Astrocyte of the spinal cord (primary cell): Measurements from ENCODE around the gene MAEA.

Experiments
- DNase-seq: peaks from one replicate; pipeline ENCODE4 v3.0.0; 2011; ENCODE audit warnings: low read depth, low spot score
- H3K4me3 ChIP-seq: 2 replicates; pipeline ENCODE4 v1.5.1; 2011; ENCODE audit warnings: low read depth, mild to moderate bottlenecking, low read length, moderate library complexity
- in situ Hi-C: cut with HindIII; loops from 2 replicates; pipeline ENCODE4 v1.10.0; 2017; ENCODE audit warnings: low sequenced_read_pairs
- TF ChIP-seq, protein P1 (sequence below): IDR thresholded peaks from 2 replicates; pipeline ENCODE4 v1.5.1; 2012; ENCODE audit warnings: low read depth, mild to moderate bottlenecking, low read length, inconsistent platforms

MAEA gene

DNA sequence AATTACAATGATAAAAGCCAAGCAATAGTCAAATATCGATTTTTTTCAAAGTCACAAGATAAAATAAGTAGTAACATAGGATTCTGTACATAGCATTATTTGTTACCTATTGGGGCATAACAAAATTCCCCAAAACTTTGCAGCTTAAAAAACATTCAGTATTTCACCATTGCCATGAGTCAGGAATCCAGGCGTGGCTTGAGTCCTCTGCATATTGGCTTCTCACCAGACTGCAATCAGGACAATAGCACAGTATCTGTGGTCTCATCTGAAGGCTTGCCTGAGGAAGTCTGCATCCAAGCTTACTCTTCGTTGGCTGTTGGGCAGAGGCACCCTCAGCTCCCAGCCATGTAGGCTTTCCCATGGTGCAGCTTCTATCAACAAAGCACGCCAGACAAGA, 34.5 kb upstream of the MAEA start:
- in situ Hi-C loops: no loop called here
- no peak overlapping the region for H3K4me3 ChIP-seq
- DNase-seq: no peak
- TF ChIP-seq, protein P1, sequence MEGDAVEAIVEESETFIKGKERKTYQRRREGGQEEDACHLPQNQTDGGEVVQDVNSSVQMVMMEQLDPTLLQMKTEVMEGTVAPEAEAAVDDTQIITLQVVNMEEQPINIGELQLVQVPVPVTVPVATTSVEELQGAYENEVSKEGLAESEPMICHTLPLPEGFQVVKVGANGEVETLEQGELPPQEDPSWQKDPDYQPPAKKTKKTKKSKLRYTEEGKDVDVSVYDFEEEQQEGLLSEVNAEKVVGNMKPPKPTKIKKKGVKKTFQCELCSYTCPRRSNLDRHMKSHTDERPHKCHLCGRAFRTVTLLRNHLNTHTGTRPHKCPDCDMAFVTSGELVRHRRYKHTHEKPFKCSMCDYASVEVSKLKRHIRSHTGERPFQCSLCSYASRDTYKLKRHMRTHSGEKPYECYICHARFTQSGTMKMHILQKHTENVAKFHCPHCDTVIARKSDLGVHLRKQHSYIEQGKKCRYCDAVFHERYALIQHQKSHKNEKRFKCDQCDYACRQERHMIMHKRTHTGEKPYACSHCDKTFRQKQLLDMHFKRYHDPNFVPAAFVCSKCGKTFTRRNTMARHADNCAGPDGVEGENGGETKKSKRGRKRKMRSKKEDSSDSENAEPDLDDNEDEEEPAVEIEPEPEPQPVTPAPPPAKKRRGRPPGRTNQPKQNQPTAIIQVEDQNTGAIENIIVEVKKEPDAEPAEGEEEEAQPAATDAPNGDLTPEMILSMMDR: no peak

DNA sequence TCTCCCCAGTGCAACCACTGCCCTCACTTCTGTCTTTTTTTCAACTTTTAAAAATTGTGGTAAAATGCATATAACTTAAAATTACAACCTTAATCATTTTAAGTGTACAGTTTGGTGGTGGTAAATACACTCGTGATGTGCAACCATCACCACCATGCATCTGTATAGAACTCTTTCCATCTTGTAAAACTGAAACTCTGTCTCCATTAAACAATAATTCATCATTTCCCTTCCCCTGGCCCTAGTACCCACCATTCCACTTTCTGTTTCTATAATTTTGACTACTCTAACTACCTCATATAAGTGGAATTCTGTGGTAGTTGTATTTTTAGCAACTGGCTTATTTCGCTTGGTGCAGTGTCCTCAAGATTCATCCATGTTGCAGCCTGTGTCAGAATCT, 34.0 kb upstream of the MAEA start:
- TF ChIP-seq, protein P1: no peak
- H3K4me3 ChIP-seq: no peak overlapping the region
- in situ Hi-C loops: no loop called here
- no peak for DNase-seq

DNA sequence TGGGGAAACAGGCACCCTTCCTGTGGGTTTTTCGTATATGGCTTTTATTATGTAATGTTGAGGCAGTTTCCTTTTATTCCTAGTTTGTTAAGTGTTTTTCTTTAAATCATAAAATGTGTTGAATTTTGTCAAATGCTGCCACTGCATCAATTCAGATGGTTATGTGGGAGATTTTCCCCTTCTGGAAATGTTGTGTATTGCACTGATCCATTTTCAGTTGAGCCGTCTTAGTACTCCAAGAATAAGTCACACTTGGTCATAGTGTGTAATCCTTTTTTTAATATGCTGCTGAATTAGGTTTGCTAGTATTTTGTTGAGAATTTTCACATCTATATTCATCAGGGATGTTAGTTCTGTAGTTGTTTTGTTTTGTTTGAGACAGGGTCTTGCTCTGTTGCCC, 31.2 kb upstream of the MAEA start:
- TF ChIP-seq, protein P1: no peak
- in situ Hi-C loops: no loop called here
- no peak overlapping the region for H3K4me3 ChIP-seq
- no peak for DNase-seq

DNA sequence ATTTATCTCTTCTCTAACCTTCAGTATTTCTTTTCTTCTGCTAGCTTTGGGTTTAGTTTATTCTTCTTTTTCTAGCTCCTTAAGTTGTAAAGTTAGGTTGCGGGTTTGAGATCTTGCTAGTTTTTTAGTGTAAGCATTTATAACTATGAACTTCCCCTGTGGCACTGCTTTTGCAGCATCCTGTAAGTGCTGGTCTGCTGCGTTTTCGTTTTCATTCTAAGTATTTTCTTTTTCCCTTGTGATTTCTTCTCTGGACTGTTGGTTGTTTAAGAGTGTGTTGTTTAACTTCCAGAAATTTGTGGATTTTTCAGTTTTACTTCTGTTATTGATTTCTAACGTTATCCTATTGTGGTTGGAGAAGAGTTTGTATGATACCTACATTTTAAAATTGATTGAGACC, 29.7 kb upstream of the MAEA start:
- DNase-seq: no peak
- TF ChIP-seq, protein P1: no peak
- in situ Hi-C loops: no loop called here
- no peak overlapping the region for H3K4me3 ChIP-seq

DNA sequence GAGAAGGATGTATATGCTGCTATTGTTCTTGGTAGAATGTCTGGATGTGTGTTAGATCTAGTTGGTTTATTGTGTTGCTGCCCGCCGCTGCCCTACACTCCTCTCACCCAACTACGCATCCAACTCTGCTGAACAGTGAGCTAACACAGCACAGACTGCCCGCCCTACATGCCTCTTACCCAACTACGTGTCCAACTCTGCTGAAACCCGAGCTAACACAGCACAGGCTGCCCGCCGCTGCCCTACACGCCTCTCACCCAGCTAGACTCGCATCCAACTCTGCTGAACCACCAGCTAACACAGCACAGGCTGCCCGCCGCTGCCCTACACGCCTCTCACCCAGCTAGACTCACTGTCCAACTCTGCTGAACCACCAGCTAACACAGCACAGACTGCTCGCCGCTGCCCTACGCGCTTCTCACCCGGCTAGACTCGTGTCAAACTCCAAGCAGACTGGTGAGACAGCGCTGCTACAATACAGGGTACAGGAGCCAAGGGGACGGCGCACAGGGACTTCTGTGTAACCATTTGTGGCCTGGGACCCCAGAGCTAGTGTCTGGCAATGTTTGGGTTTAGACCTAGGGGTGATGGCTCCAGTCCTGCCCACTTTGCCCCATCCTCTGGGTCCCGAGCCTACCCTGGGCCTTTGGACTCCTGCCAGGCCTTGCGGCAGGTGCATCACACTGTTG, 29.1 kb upstream of the MAEA start:
- H3K4me3 ChIP-seq: no peak overlapping the region
- no peak for DNase-seq
- TF ChIP-seq, protein P1: no peak
- in situ Hi-C loops: no loop called here

DNA sequence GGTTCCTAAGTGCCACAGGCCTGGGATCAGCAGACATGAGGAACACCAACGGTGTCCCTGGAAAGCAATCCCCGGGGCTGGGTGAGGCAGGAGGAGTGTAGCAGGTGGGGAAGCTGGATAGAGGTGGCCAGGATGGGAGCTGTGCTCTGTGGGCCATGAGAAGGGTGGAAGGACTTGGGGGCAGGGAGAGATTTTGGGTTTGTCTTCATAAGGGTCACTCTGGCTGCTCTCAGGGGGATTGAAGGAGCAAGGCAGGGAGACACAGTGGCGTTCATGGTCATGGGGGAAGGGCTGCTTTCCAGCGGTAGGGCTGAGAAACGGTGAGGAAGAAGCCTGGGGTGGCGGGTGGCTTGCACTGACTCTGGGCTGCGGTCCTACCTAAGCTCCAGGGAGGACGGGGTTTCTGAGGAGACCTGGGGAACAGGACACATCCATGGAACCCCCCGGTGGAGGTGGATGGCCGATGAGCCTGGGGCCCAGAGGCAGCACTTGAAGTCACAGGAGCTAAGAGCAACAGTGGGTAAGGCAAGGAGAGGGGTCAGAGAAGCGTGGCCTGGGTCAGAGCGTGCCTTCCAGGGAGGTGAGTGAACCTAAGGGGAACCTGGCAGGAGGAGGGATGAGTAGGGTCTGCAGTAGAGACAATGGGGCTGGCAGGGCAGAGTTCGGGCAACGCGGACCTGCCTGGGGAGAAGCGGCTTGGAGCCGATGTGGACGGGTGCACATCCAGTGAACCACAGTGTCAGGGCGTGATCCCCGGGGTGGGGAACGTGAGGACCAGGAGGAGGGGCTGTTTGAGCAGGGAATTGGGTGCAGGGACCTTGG, 28.4 kb upstream of the MAEA start:
- in situ Hi-C loops: no loop called here
- DNase-seq: no peak
- TF ChIP-seq, protein P1: no peak
- no peak overlapping the region for H3K4me3 ChIP-seq
